Testis (tissue), 2 donors: ENCODE results near the gene GTPBP1.

Source experiments
- POLR2A ChIP-seq: fragments of 450-650 bp; IDR thresholded peaks from one replicate; pipeline ENCODE4 v1.6.1; 2017; ENCODE audit warnings: antibody characterized with exemption, mild to moderate bottlenecking, moderate library complexity
- TF ChIP-seq, protein P1 (sequence below), 3 experiments: fragments of 450-650 bp in 2 of 3; fragments of 200-600 bp in 1 of 3; sonication (generic) in 1 of 3; IDR thresholded peaks; one replicate each; pipeline ENCODE4 v1.5.1; 2016 to 2019; ENCODE audit warnings: antibody characterized with exemption in 3 of 3, mild to moderate bottlenecking in 2 of 3, moderate library complexity in 1 of 3

DNA sequence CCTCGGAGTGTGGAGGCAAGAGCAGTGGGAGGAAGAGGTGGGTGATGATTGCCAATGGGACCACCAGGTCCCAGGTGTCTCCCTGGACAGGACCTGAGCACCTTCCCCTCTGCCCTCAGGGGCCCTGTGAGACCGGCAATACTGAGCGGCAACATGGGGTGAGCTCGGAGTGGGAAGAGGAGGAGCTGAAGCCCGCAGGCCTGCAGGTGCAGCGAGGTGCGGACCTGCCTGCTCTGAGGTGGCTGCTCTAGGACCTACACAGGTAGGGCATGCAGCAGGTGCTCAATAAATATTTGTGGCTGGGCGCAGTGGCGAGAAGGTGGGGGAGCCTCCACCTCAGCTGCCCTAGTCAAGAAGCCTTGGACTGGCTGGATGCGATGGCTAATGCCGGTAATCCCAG lies 62.3 kb downstream of the GTPBP1 start:
- TF ChIP-seq, protein P1, sequence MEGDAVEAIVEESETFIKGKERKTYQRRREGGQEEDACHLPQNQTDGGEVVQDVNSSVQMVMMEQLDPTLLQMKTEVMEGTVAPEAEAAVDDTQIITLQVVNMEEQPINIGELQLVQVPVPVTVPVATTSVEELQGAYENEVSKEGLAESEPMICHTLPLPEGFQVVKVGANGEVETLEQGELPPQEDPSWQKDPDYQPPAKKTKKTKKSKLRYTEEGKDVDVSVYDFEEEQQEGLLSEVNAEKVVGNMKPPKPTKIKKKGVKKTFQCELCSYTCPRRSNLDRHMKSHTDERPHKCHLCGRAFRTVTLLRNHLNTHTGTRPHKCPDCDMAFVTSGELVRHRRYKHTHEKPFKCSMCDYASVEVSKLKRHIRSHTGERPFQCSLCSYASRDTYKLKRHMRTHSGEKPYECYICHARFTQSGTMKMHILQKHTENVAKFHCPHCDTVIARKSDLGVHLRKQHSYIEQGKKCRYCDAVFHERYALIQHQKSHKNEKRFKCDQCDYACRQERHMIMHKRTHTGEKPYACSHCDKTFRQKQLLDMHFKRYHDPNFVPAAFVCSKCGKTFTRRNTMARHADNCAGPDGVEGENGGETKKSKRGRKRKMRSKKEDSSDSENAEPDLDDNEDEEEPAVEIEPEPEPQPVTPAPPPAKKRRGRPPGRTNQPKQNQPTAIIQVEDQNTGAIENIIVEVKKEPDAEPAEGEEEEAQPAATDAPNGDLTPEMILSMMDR (IDR thresholded peaks at IDR 0.05), result no peak
- TF ChIP-seq POLR2A, result no peak
